HL-60/S4 treated with retinoic acid at 250 ng/mL for 4 days and 3 days (cell line): ENCODE data around the gene MALSU1.

Source experiments
- in situ Hi-C: fragments of 300-500 bp; cut with MboI; formaldehyde crosslinking; loops from 2 replicates; pipeline ENCODE4 v1.7.0; 2022; ENCODE audit warnings: low sequenced_read_pairs

Gene MALSU1

GRCh38 chr7:23357190-23358093 is 58.3 kb downstream of the MALSU1 start:
- in situ Hi-C loops = no loop called here

- in situ Hi-C loops = no loop called here
These were observed 59.1 kb downstream of the MALSU1 start for GRCh38 chr7:23358152-23358674.
